ENCODE data around the gene PPARG.

DNA sequence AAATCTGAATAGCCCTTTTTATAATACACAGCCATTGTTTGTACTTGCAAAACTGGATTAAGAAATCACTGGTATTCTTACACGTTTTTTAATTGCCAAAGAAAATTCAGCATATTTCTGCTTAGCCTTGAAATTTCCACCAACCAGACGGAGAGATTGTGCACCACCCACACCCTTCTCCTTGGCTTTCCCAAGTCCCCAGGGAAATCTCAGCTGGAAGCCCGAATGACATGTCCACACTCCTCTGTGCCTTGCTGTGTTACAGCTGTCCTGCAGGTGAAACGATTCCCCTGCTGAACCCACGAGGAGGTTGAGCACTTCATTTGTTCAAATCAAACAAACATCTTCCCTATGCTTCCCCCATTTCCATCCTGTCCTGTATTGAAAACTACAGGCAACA lies 49.6 kb upstream of the PPARG start:
- TF ChIP-seq, protein P1, sequence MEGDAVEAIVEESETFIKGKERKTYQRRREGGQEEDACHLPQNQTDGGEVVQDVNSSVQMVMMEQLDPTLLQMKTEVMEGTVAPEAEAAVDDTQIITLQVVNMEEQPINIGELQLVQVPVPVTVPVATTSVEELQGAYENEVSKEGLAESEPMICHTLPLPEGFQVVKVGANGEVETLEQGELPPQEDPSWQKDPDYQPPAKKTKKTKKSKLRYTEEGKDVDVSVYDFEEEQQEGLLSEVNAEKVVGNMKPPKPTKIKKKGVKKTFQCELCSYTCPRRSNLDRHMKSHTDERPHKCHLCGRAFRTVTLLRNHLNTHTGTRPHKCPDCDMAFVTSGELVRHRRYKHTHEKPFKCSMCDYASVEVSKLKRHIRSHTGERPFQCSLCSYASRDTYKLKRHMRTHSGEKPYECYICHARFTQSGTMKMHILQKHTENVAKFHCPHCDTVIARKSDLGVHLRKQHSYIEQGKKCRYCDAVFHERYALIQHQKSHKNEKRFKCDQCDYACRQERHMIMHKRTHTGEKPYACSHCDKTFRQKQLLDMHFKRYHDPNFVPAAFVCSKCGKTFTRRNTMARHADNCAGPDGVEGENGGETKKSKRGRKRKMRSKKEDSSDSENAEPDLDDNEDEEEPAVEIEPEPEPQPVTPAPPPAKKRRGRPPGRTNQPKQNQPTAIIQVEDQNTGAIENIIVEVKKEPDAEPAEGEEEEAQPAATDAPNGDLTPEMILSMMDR (IDR thresholded peaks at IDR 0.05; ENCODE audit: extremely low read depth in 1 of 2, insufficient read depth in 1 of 2, low read depth in 1 of 2, low read length in 2 of 2): no peak
- TF ChIP-seq POLR2A (IDR thresholded peaks at IDR 0.05; ENCODE audit: low read depth, low read length) (no peak), POLR2AphosphoS5 (IDR thresholded peaks at IDR 0.05; ENCODE audit: insufficient read depth, low read depth, low read length) (no peak), MYC (IDR thresholded peaks at IDR 0.05; ENCODE audit: low read depth, low read length) (no peak), GATA2 (IDR thresholded peaks at IDR 0.05; ENCODE audit: insufficient read depth, insufficient read length, low read depth, low read length) (no peak)

All from endothelial cell of umbilical vein (primary cell).